ENCODE results near the gene TTC9B. TPM values are rescaled to one million over a fixed set of nuclear protein-coding genes. Genes with fewer than 3 reads are reported as not detected.

Gene TTC9B
- total RNA-seq, 1 experiment from 2014 or later = not detected

- H3K27me3 Mint-ChIP-seq (ENCODE audit: low read depth) = no peaks in the 10 kb centered on the region
- TF ChIP-seq ZNF219 (CRISPR knock-in tag; IDR thresholded peaks at IDR 0.05; ENCODE audit: borderline replicate concordance) = no peak
- no peak for TF ChIP-seq HMGA2 (CRISPR knock-in tag; IDR thresholded peaks at IDR 0.05)
- TF ChIP-seq TEAD1 (CRISPR knock-in tag; IDR thresholded peaks at IDR 0.05) = no peak
- TF ChIP-seq ZNF281 (CRISPR knock-in tag; IDR thresholded peaks at IDR 0.05) = no peak
- no peak for TF ChIP-seq FOXP1 (CRISPR knock-in tag; IDR thresholded peaks at IDR 0.05; ENCODE audit: borderline replicate concordance)
- no peak for TF ChIP-seq ARID4B (CRISPR knock-in tag; IDR thresholded peaks at IDR 0.05; ENCODE audit: borderline replicate concordance)
- peak overlapping the region; percentile 84; the same call in 1 of the 2 replicates for H3K27ac Mint-ChIP-seq
- ChIA-PET CTCF (interaction anchor here (1.1 to 1.3 kb wide), 2 partner anchors 48 to 100 kb away, joined by 5 to 6 read pairs; partner anchors contain the start of gene TTC9B), POLR2A (interaction anchor here (0.6 kb wide), 1 partner anchor 117 kb away, joined by 6 read pairs; no protein-coding TSS in a partner anchor)
- DNase-seq (ENCODE audit: low spot score) (no peak), ATAC-seq (no peak)
- H3K9me3 Mint-ChIP-seq = no peaks in the 10 kb centered on the region
- H3K36me3 Mint-ChIP-seq = peaks cover 15% of the 10 kb centered on the region; the same call in 1 of the 2 replicates
- peaks cover 20% of the 10 kb centered on the region for H3K4me1 Mint-ChIP-seq
- no peak overlapping the region for H3K4me3 Mint-ChIP-seq
Observed at GRCh38 chr19:40265055-40265762, 47.0 kb upstream of the TTC9B start.

GRCh38 chr19:40264314-40265054, 46.3 kb upstream of the TTC9B start:
- DNase-seq (ENCODE audit: low spot score) (no peak), ATAC-seq (peak; percentile 17; the same call in 1 of the 2 replicates)
- Mint-ChIP-seq H3K9me3 (no peaks in the 10 kb centered on the region), H3K36me3 (peaks cover 15% of the 10 kb centered on the region; the same call in 1 of the 2 replicates), H3K27ac (peak overlapping the region; percentile 49; the same call in 1 of the 2 replicates), H3K4me3 (no peak overlapping the region), H3K27me3 (ENCODE audit: low read depth) (no peaks in the 10 kb centered on the region), H3K4me1 (peaks cover 18% of the 10 kb centered on the region)
- no peak for TF ChIP-seq GRHL2 (CRISPR knock-in tag; IDR thresholded peaks at IDR 0.05; ENCODE audit: insufficient replicate concordance, severe bottlenecking)
- no peak for TF ChIP-seq RELA (CRISPR knock-in tag; IDR thresholded peaks at IDR 0.05; ENCODE audit: borderline replicate concordance)
- no peak for TF ChIP-seq MXD4 (CRISPR knock-in tag; IDR thresholded peaks at IDR 0.05; ENCODE audit: borderline replicate concordance)
- TF ChIP-seq GTF2I (CRISPR knock-in tag; conservative IDR thresholded peaks at IDR 0.05) = 0 out of 2 replicates have a peak, but pooled peaks have one; percentile 30
- no peak for TF ChIP-seq NR2C2 (CRISPR knock-in tag; IDR thresholded peaks at IDR 0.05)
- CTCF ChIA-PET = interaction anchor here (1.1 to 1.3 kb wide), 2 partner anchors 47 to 99 kb away, joined by 5 to 6 read pairs; partner anchors contain the start of gene TTC9B
- POLR2A ChIA-PET = interaction anchor here (0.6 kb wide), 2 partner anchors 92 to 118 kb away, joined by 3 to 6 read pairs; no protein-coding TSS in a partner anchor
